ENCODE measurements around the gene ICAM2. TPM values are rescaled to one million over a fixed set of nuclear protein-coding genes. Genes with fewer than 3 reads are reported as not detected.
A peak's percentile ranks its signal among the peaks of the same experiment; 100 is the strongest.
"Not testable (repeated sequence)": the region's sequence is repeated elsewhere in the genome, so short reads cannot be mapped to it uniquely, and the experiment has no call there.

ICAM2 gene
- total RNA-seq, 1 experiment from 2014 or later, result not detected

- DNase-seq (ENCODE audit: low read depth), result no peak
- in situ Hi-C loops (cut with HindIII; ENCODE audit: low pct_unique_long_range_greater_than_20kb, low sequenced_read_pairs), result no loop called here
Measured at GRCh38 chr17:63986821-63987220, 33.6 kb downstream of the ICAM2 start.

GRCh38 chr17:63985387-63986140 is 34.9 kb downstream of the ICAM2 start:
- no peak for DNase-seq (ENCODE audit: low read depth)
- in situ Hi-C loops (cut with HindIII; ENCODE audit: low pct_unique_long_range_greater_than_20kb, low sequenced_read_pairs), result no loop called here

GRCh38 chr17:63984651-63985386 is 35.6 kb downstream of the ICAM2 start:
- in situ Hi-C loops (cut with HindIII; ENCODE audit: low pct_unique_long_range_greater_than_20kb, low sequenced_read_pairs), result no loop called here
- peak; percentile 74 for DNase-seq (ENCODE audit: low read depth)

GRCh38 chr17:63984236-63984635 is 36.2 kb downstream of the ICAM2 start:
- no peak for DNase-seq (ENCODE audit: low read depth)
- in situ Hi-C loops (cut with HindIII; ENCODE audit: low pct_unique_long_range_greater_than_20kb, low sequenced_read_pairs), result no loop called here

GRCh38 chr17:63983320-63983719 is 37.1 kb downstream of the ICAM2 start:
- no peak for DNase-seq (ENCODE audit: low read depth)
- in situ Hi-C loops (cut with HindIII; ENCODE audit: low pct_unique_long_range_greater_than_20kb, low sequenced_read_pairs), result no loop called here

DNA sequence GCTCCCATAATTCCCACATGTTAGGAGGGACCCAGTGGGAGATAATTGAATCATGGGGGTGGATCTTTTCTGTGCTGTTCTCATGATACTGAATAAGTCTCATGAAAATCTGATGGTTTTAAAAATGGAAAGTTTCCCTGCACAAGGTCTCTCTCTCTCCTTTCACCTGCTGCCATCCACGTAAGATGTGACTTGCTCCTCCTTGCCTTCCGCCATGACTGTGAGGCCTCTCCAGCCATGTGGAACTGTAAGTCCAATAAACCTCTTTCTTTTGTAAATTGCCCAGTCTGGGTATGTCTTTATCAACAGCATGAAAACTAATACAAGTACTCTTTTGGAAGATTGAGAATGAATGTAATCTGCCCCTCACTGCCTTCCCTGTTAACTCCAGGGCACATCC is 37.8 kb downstream of the ICAM2 start:
- in situ Hi-C loops (cut with HindIII; ENCODE audit: low pct_unique_long_range_greater_than_20kb, low sequenced_read_pairs); DNase-seq (ENCODE audit: low read depth): not testable (repeated sequence)

GRCh38 chr17:63978272-63979200 is 41.9 kb downstream of the ICAM2 start:
- no peak for DNase-seq (ENCODE audit: low read depth)
- in situ Hi-C loops (cut with HindIII; ENCODE audit: low pct_unique_long_range_greater_than_20kb, low sequenced_read_pairs), result no loop called here

GRCh38 chr17:63976702-63977101 is 43.7 kb downstream of the ICAM2 start:
- in situ Hi-C loops (cut with HindIII; ENCODE audit: low pct_unique_long_range_greater_than_20kb, low sequenced_read_pairs), result no loop called here
- no peak for DNase-seq (ENCODE audit: low read depth)

DNA sequence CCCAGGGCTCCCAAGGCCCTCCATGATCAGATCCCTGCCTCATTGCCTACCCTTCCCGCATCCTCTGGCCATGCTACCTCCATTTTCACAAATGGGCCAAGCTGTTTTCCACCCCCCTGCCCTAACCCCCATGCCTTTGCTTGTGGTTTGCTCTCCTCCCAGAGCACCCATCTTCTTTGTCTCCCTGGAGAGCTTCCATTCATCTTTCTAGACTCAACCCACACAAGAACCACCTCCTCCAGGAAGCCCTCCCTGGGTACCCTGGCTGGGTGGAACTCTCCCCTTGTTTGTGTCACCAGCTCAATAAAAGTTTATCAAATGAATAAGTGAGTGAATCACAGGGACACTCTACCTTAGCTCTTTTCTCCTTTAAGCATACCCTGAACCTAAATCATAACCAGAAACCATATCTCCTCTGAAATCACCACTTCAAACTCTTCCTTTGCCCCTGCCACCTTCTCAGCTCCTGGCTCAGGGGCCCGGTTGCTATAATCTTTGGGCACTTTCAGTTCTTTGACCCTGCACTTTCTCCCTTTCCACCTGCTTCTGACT is 44.8 kb downstream of the ICAM2 start:
- no peak for DNase-seq (ENCODE audit: low read depth)
- in situ Hi-C loops (cut with HindIII; ENCODE audit: low pct_unique_long_range_greater_than_20kb, low sequenced_read_pairs), result no loop called here

GRCh38 chr17:63974594-63975192 is 45.7 kb downstream of the ICAM2 start:
- in situ Hi-C loops (cut with HindIII; ENCODE audit: low pct_unique_long_range_greater_than_20kb, low sequenced_read_pairs), result no loop called here

GRCh38 chr17:63973930-63974593 is 46.4 kb downstream of the ICAM2 start:
- in situ Hi-C loops (cut with HindIII; ENCODE audit: low pct_unique_long_range_greater_than_20kb, low sequenced_read_pairs), result no loop called here
- DNase-seq (ENCODE audit: low read depth), result peak; percentile 70

More at GRCh38 chr17:63974594-63975192, 45.7 kb downstream of the ICAM2 start:
- DNase-seq (ENCODE audit: low read depth), result peak; percentile 51

- in situ Hi-C loops (cut with HindIII; ENCODE audit: low pct_unique_long_range_greater_than_20kb, low sequenced_read_pairs), result no loop called here
- DNase-seq (ENCODE audit: low read depth), result no peak
Measured at GRCh38 chr17:63973247-63973646, 47.2 kb downstream of the ICAM2 start.

GRCh38 chr17:63972796-63973195 is 47.6 kb downstream of the ICAM2 start, which contains the start of gene SCN4A:
Gene SCN4A (minus strand): TSS chr17:63972918. CDS start chr17:63972841, 77 bp downstream.
- DNase-seq (ENCODE audit: low read depth), result no peak
- in situ Hi-C loops (cut with HindIII; ENCODE audit: low pct_unique_long_range_greater_than_20kb, low sequenced_read_pairs), result no loop called here

DNA sequence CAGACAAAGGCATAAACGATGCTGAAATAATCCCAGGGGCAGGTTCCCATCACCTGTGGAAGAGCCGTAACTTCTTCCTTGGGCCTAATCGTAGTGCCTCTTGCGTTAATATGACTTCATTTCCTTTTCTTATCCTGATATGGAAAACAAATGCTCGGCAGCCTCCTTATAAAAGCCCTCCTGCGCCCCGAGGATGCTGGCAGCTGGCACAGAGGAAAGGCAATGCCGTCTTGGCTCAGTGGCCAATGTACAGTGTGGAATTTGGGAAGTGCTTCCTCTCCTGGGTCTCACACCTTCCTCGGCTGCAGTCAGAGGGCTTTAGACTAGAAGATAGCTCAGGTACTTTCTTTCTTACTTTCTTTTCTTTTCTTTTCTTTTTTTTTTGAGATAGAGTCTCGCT is 51.2 kb downstream of the ICAM2 start:
- no peak for DNase-seq (ENCODE audit: low read depth)
- in situ Hi-C loops (cut with HindIII; ENCODE audit: low pct_unique_long_range_greater_than_20kb, low sequenced_read_pairs), result no loop called here

- in situ Hi-C loops (cut with HindIII; ENCODE audit: low pct_unique_long_range_greater_than_20kb, low sequenced_read_pairs), result no loop called here
- DNase-seq (ENCODE audit: low read depth), result no peak
Measured at GRCh38 chr17:63967953-63968352, 52.5 kb downstream of the ICAM2 start.

DNA sequence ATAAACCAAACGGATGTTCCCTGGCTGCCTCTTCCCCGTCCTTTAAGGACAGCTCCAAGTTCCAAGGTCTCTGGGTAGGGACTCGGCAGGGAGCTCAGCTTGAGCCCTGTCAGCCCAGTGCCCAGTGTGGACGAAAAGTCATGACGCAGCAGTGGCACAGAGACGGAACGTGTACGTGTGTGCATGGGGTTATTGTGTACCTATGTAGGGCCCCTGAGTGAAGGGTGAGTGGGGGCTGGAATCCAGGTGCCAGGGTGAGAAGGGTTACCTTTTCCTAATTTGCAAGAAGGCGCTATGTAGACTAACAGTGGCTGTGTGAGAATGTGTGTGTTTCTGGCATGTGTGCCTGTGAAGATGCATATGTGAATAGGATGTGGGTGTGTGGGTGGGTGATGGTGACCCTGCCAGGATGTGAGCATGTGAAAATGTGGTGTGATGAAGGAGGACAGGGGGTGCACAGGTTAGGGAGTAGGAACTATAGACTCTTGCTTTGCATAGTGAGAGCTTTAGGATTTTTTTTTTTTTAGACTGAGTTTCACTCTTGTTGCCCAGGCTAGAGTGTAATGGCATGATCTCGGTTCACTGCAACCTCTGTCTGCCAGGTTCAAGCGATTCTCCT is 53.7 kb downstream of the ICAM2 start:
- in situ Hi-C loops (cut with HindIII; ENCODE audit: low pct_unique_long_range_greater_than_20kb, low sequenced_read_pairs), result no loop called here
- no peak for DNase-seq (ENCODE audit: low read depth)

DNA sequence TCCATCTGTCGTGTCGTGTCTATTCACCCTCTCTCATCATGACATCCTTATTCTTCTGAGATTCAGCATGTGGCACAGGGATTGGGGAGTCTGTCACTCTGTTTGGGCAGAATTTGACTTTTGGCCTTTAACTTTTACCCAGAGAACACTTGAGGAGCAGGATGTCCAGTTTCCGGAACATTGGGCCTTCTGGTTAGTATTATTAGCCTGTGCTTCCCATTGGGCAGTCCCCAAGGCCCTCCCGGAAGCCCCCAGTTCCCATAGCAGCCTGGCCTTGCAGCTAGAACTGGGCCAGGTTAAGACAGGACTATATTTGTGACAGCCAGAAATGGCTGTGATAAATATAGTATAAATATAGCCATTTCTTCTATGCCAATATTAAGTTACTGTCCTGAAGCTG is 57.3 kb downstream of the ICAM2 start:
- DNase-seq (ENCODE audit: low read depth), result no peak
- in situ Hi-C loops (cut with HindIII; ENCODE audit: low pct_unique_long_range_greater_than_20kb, low sequenced_read_pairs), result no loop called here

All from Caki2 (cell line).